ENCODE measurements around the gene PTAR1. TPM values are rescaled to one million over a fixed set of nuclear protein-coding genes. Genes with fewer than 3 reads are reported as not detected.

Gene PTAR1
- total and polyA plus RNA-seq, 4 donors, result 8.6 to 177 (median 25.9) TPM

- peak; percentile 34 to 82 (median 80) for DNase-seq
- peaks cover 0 to 9% (median 1%) of the 10 kb centered on the region in 4 donors for H3K36me3 ChIP-seq (ENCODE audit: control insufficient read depth in 4 of 4, insufficient read depth in 4 of 4, low read length in 4 of 4)
- ATAC-seq (ENCODE audit: insufficient read depth, low FRiP score), result no peak
- no peaks in the 10 kb centered on the region for H3K27me3 ChIP-seq (ENCODE audit: control insufficient read depth in 3 of 3, insufficient read depth in 3 of 3, low read length in 2 of 3)
- H3K27ac ChIP-seq (ENCODE audit: low read depth in 1 of 2, low read length in 1 of 2), result no peak overlapping the region
- H3K9me3 ChIP-seq (ENCODE audit: control insufficient read depth in 4 of 4, insufficient read depth in 3 of 4, low read length in 3 of 4), result no peaks in the 10 kb centered on the region
- 61 to 75% methylated on average over 6 of the region's 6 CpGs for WGBS, 2 donors
- H3K4me3 ChIP-seq, result no peak overlapping the region
- H3K4me1 ChIP-seq (ENCODE audit: control insufficient read depth in 5 of 5, insufficient read depth in 5 of 5, low read length in 5 of 5), result peaks cover 0 to 33% (median 16%) of the 10 kb centered on the region in 5 donors
- H3K9ac ChIP-seq (ENCODE audit: insufficient read depth in 1 of 2, low read length in 2 of 2), result peak overlapping the region in 1 of 2 donors; percentile 75
- no peak for TF ChIP-seq CTCF (IDR thresholded peaks at IDR 0.05; ENCODE audit: control extremely low read depth, extremely low read depth)
These were observed 1.7 kb downstream of the PTAR1 start for GRCh38 chr9:69757996-69758675.

GRCh38 chr9:69755205-69755604 lies 4.6 kb downstream of the PTAR1 start:
- no peak overlapping the region for H3K9ac ChIP-seq (ENCODE audit: insufficient read depth in 1 of 2, low read length in 2 of 2)
- ATAC-seq (ENCODE audit: insufficient read depth, low FRiP score), result no peak
- no peaks in the 10 kb centered on the region for H3K9me3 ChIP-seq (ENCODE audit: control insufficient read depth in 4 of 4, insufficient read depth in 3 of 4, low read length in 3 of 4)
- WGBS, 2 donors, result 94 to 98% methylated on average over 2 of the region's 2 CpGs
- TF ChIP-seq CTCF (IDR thresholded peaks at IDR 0.05; ENCODE audit: control extremely low read depth, extremely low read depth), result no peak
- peaks cover 0 to 52% (median 21%) of the 10 kb centered on the region in 5 donors for H3K4me1 ChIP-seq (ENCODE audit: control insufficient read depth in 5 of 5, insufficient read depth in 5 of 5, low read length in 5 of 5)
- no peaks in the 10 kb centered on the region for H3K27me3 ChIP-seq (ENCODE audit: control insufficient read depth in 3 of 3, insufficient read depth in 3 of 3, low read length in 2 of 3)
- H3K4me3 ChIP-seq, result no peak overlapping the region
- DNase-seq, result no peak
- H3K27ac ChIP-seq (ENCODE audit: low read depth in 1 of 2, low read length in 1 of 2), result no peak overlapping the region
- peaks cover 0 to 14% (median 5%) of the 10 kb centered on the region in 4 donors for H3K36me3 ChIP-seq (ENCODE audit: control insufficient read depth in 4 of 4, insufficient read depth in 4 of 4, low read length in 4 of 4)

DNA sequence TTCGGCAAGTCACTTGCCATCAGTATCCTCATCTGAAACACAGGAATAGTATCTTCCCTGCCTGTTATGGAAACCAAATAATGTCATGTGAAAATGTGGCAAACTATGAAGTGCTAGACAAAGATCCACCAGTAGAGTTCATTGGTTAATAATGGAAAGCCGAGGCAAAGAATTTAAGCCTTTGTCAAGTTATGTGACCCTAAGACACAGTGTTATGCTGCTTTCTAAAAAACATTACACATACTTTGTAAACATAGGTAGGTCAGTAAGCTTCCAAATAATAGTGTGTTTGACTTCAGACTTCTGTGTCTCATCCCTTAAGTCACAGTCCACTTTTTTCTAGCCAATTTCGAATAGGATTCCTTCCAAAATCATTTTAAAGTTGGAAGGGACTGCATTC lies 6.0 kb downstream of the PTAR1 start:
- ATAC-seq (ENCODE audit: insufficient read depth, low FRiP score), result no peak
- WGBS, 2 donors, result 92 to 95% methylated on average over 3 of the region's 3 CpGs

More for the DNA sequence above, 6.0 kb downstream of the PTAR1 start:
- no peak for DNase-seq
- H3K4me1 ChIP-seq (ENCODE audit: control insufficient read depth in 5 of 5, insufficient read depth in 5 of 5, low read length in 5 of 5), result peaks cover 0 to 63% (median 26%) of the 10 kb centered on the region in 5 donors
- no peaks in the 10 kb centered on the region for H3K27me3 ChIP-seq (ENCODE audit: control insufficient read depth in 3 of 3, insufficient read depth in 3 of 3, low read length in 2 of 3)
- peaks cover 0 to 24% (median 11%) of the 10 kb centered on the region in 4 donors for H3K36me3 ChIP-seq (ENCODE audit: control insufficient read depth in 4 of 4, insufficient read depth in 4 of 4, low read length in 4 of 4)
- H3K9me3 ChIP-seq (ENCODE audit: control insufficient read depth in 4 of 4, insufficient read depth in 3 of 4, low read length in 3 of 4), result no peaks in the 10 kb centered on the region
- no peak overlapping the region for H3K4me3 ChIP-seq
- H3K27ac ChIP-seq (ENCODE audit: low read depth in 1 of 2, low read length in 1 of 2), result no peak overlapping the region
- H3K9ac ChIP-seq (ENCODE audit: insufficient read depth in 1 of 2, low read length in 2 of 2), result no peak overlapping the region
- TF ChIP-seq CTCF (IDR thresholded peaks at IDR 0.05; ENCODE audit: control extremely low read depth, extremely low read depth), result no peak
